Prostate gland (tissue), 2 donors: ENCODE measurements around the gene MTX3. TPM values are rescaled to one million over a fixed set of nuclear protein-coding genes. Genes with fewer than 3 reads are reported as not detected.

Source experiments
- DNase-seq: peaks from one replicate; pipeline ENCODE4 v3.0.0-alpha.2; 2019; ENCODE audit warnings: low spot score
- H3K27ac ChIP-seq, 2 donors: fragments of 200-600 bp; sonication (generic); 2 replicates each; pipeline ENCODE4 v1.5.1; 2017 to 2019
- H3K27me3 ChIP-seq: fragments of 200-600 bp; sonication (generic); replicated peaks from 2 replicates; pipeline ENCODE4 v1.5.1; 2019; ENCODE audit not compliant: insufficient read depth
- H3K36me3 ChIP-seq, 2 donors: fragments of 200-600 bp; sonication (generic); 1 replicate in 1 of 2; 2 replicates in 1 of 2; pipeline versions ENCODE4 v1.5.1 to v1.8.1; 2017 to 2019
- H3K4me1 ChIP-seq: fragments of 200-600 bp; sonication (generic); replicated peaks from 2 replicates; pipeline ENCODE4 v1.5.1; 2019
- H3K4me3 ChIP-seq, 2 donors: fragments of 200-600 bp; sonication (generic); 2 replicates each; pipeline ENCODE4 v1.5.1; 2017 to 2019
- H3K9me3 ChIP-seq: fragments of 200-600 bp; sonication (generic); 2 replicates; pipeline ENCODE4 v1.5.1; 2017
- POLR2A ChIP-seq: fragments of 450-650 bp; IDR thresholded peaks from one replicate; pipeline ENCODE4 v1.6.1; 2016; ENCODE audit warnings: antibody characterized with exemption, mild to moderate bottlenecking
- POLR2AphosphoS5 ChIP-seq: sonication (generic); formaldehyde crosslinking; IDR thresholded peaks from one replicate; pipeline ENCODE4 v1.6.1; 2017; ENCODE audit warnings: antibody characterized with exemption
- WGBS: methylation state at CpG from one replicate; pipeline ENCODE4 v1.1.5; 2018; 5-methylcytosine and 5-hydroxymethylcytosine counted together
- intact Hi-C: fragments of 100-400 bp; cut with DNase I; formaldehyde crosslinking; loops from one replicate; pipeline ENCODE4 v1.14.2; 2022
- total RNA-seq, 2 donors: library from RNA; depleted of rRNA; stranded (reverse); fragments of >200 nt; gene quantifications; one replicate each; pipeline ENCODE4 v1.1.0, GENCODE V29; 2016
- TF ChIP-seq, protein P1 (sequence below), 4 experiments: fragments of 200-600 bp in 2 of 4; fragments of 450-650 bp in 2 of 4; sonication (generic) in 2 of 4; IDR thresholded peaks; 1 replicate in 3 of 4; 2 replicates in 1 of 4; pipeline ENCODE4 v1.5.1; 2016 to 2019; ENCODE audit warnings: antibody characterized with exemption in 4 of 4, mild to moderate bottlenecking in 2 of 4, moderate library complexity in 2 of 4

The MTX3 gene
- total RNA-seq, 2 donors from 2014 or later = 16.0 to 16.5 TPM

DNA sequence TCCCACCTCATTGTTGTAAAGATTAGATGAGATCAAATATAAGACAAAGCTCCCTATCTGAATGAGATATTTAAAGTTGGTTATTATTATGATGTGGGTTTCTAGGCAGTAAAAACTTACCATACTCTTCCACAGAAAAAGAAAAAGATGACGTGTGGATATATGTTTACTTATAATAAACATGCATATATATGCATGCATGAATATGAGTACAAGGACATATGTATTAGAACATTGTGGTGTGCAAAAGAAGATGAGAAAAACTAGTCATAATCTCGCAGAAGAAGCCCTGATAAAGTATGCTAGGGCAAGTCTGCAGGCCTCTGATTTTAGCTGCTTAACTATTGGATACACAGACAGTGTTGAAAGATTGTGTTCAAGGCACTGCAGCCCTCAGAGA, 34.0 kb upstream of the MTX3 start:
- no peaks in the 10 kb centered on the region for H3K36me3 ChIP-seq
- no peaks in the 10 kb centered on the region for H3K4me1 ChIP-seq
- WGBS = 83% methylated on average over 2 of the region's 2 CpGs
- H3K4me3 ChIP-seq = no peak overlapping the region
- no peak for DNase-seq
- no peak overlapping the region for H3K27ac ChIP-seq
- TF ChIP-seq, protein P1, sequence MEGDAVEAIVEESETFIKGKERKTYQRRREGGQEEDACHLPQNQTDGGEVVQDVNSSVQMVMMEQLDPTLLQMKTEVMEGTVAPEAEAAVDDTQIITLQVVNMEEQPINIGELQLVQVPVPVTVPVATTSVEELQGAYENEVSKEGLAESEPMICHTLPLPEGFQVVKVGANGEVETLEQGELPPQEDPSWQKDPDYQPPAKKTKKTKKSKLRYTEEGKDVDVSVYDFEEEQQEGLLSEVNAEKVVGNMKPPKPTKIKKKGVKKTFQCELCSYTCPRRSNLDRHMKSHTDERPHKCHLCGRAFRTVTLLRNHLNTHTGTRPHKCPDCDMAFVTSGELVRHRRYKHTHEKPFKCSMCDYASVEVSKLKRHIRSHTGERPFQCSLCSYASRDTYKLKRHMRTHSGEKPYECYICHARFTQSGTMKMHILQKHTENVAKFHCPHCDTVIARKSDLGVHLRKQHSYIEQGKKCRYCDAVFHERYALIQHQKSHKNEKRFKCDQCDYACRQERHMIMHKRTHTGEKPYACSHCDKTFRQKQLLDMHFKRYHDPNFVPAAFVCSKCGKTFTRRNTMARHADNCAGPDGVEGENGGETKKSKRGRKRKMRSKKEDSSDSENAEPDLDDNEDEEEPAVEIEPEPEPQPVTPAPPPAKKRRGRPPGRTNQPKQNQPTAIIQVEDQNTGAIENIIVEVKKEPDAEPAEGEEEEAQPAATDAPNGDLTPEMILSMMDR (IDR thresholded peaks at IDR 0.05) = no peak
- TF ChIP-seq POLR2A (no peak), POLR2AphosphoS5 (no peak)
- no peaks in the 10 kb centered on the region for H3K9me3 ChIP-seq
- no peaks in the 10 kb centered on the region for H3K27me3 ChIP-seq
- intact Hi-C loops = no loop called here

DNA sequence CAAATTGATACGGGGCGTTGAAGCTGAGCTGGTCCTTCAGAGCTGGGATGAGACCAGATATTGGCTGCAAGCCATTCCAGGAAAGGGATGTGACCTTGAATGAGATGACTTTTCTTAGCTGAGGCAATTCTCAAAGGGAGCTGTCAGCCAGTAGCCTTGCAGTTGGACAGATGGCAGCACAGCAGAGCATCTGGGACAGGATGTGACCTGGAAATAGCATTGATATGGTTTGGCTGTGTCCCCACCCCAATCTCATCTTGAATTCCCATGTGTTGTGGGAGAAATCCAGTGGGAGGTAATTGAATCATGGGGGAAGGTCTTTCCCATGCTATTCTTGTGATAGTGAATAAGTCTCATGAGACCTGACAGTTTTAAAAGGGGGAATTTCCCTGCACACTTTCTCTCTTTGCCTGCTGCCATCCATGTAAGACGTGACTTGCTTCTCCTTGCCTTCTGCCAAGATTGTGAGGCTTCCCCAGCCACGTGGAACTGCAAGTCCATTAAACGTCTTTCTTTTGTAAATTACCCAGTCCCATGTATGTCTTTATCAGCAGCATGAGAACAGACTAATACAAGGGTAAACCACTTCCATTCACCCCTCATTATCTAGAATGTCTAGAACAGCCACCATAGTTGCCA, 19.8 kb upstream of the MTX3 start:
- Histone ChIP-seq H3K27me3 (no peaks in the 10 kb centered on the region), H3K27ac (no peak overlapping the region), H3K4me3 (no peak overlapping the region), H3K36me3 (no peaks in the 10 kb centered on the region), H3K4me1 (no peaks in the 10 kb centered on the region), H3K9me3 (no peaks in the 10 kb centered on the region)
- TF ChIP-seq, protein P1 (IDR thresholded peaks at IDR 0.05) = no peak
- TF ChIP-seq POLR2A (no peak), POLR2AphosphoS5 (no peak)
- WGBS = 70% methylated on average over 5 of the region's 5 CpGs
- no peak for DNase-seq
- intact Hi-C loops = no loop called here

DNA sequence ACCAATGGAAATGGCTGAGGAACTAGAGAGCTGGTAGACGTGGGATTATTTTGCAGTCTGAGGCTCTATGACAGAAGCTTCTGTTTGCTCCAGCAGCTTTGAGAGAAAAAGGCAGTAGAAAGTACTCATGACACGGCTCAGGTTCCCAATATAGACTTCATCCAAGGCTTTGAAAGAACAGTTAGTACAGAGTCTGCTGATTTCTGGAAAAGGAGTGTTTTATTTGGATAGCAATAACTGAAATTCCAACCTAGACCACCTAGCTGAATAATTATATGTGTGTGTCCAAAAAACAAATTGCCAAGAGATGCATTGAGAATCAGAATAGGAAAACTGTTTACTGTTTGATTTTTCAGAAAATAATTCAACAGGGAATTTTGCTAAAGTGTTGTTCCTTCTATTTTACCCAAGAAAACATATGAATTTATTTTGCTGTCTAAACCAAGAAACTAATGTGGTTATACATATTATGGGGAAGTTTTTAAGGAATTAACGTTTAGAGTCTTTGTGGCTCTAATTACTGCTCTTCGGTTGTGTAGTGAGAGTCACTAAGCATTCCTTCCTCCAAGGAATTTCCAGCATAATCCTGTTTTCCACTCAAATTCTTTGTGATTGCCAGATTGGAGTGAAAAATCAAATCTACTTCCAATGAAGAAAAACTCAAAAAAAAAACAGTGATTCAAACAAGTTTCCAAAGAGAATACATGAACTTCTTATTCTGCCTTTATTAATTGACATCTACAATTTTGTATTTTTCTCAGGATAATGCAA, 18.1 kb upstream of the MTX3 start:
- H3K36me3 ChIP-seq = no peaks in the 10 kb centered on the region
- WGBS = 48% methylated on average over 4 of the region's 4 CpGs
- no peak overlapping the region for H3K4me3 ChIP-seq
- intact Hi-C loops = no loop called here
- no peak for DNase-seq
- no peaks in the 10 kb centered on the region for H3K9me3 ChIP-seq
- H3K27ac ChIP-seq = no peak overlapping the region
- H3K27me3 ChIP-seq = no peaks in the 10 kb centered on the region
- TF ChIP-seq POLR2AphosphoS5 = no peak
- TF ChIP-seq, protein P1 (IDR thresholded peaks at IDR 0.05) = no peak
- TF ChIP-seq POLR2A = no peak
- no peaks in the 10 kb centered on the region for H3K4me1 ChIP-seq

DNA sequence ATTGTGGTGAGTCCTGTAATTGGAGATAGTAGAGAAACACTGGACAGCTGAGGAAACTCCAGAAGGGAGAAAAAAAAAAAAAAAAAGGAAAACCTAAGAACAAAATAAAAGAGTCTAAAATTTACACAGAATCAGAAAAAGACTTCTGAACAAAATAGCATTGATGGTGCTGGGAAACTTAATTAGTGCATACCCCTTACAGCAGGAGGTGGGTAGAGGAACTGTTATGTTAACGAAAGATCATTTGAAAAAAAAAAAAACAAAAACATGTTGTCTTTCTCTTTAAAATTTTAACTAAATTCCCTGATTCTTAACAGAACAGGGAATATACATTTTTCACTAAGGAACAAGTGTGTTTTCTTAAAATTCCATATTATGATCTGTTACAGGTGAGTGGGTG, 11.6 kb upstream of the MTX3 start:
- Histone ChIP-seq H3K4me1 (no peaks in the 10 kb centered on the region), H3K36me3 (no peaks in the 10 kb centered on the region), H3K9me3 (no peaks in the 10 kb centered on the region), H3K4me3 (no peak overlapping the region), H3K27me3 (no peaks in the 10 kb centered on the region), H3K27ac (no peak overlapping the region)
- intact Hi-C loops = no loop called here
- TF ChIP-seq POLR2A (no peak), POLR2AphosphoS5 (no peak)
- TF ChIP-seq, protein P1 (IDR thresholded peaks at IDR 0.05) = no peak
- WGBS = 97% methylated on average over 1 of the region's 1 CpG
- no peak for DNase-seq

GRCh38 chr5:79999722-80000121, 8.7 kb upstream of the MTX3 start:
- no peaks in the 10 kb centered on the region for H3K9me3 ChIP-seq
- H3K27ac ChIP-seq = no peak overlapping the region
- TF ChIP-seq POLR2AphosphoS5 (no peak), POLR2A (no peak)
- TF ChIP-seq, protein P1 (IDR thresholded peaks at IDR 0.05) = no peak
- no peak for DNase-seq
- 100% methylated on average over 1 of the region's 1 CpG for WGBS
- H3K4me3 ChIP-seq = no peak overlapping the region
- H3K4me1 ChIP-seq = no peaks in the 10 kb centered on the region
- H3K36me3 ChIP-seq = no peaks in the 10 kb centered on the region
- intact Hi-C loops = no loop called here
- H3K27me3 ChIP-seq = no peaks in the 10 kb centered on the region
